HG03108 (cell line): Measurements from ENCODE around the gene VDAC1.
"Not testable (repeated sequence)": the region's sequence is repeated elsewhere in the genome, so short reads cannot be mapped to it uniquely, and the experiment has no call there.

ENCODE experiments used
- ATAC-seq: cut with Tn5 transposase; IDR thresholded peaks from one replicate; pipeline ENCODE4 v1.9.1; 2021; ENCODE audit warnings: moderate library complexity; ENCODE audit not compliant: unreplicated experiment

Gene VDAC1

DNA sequence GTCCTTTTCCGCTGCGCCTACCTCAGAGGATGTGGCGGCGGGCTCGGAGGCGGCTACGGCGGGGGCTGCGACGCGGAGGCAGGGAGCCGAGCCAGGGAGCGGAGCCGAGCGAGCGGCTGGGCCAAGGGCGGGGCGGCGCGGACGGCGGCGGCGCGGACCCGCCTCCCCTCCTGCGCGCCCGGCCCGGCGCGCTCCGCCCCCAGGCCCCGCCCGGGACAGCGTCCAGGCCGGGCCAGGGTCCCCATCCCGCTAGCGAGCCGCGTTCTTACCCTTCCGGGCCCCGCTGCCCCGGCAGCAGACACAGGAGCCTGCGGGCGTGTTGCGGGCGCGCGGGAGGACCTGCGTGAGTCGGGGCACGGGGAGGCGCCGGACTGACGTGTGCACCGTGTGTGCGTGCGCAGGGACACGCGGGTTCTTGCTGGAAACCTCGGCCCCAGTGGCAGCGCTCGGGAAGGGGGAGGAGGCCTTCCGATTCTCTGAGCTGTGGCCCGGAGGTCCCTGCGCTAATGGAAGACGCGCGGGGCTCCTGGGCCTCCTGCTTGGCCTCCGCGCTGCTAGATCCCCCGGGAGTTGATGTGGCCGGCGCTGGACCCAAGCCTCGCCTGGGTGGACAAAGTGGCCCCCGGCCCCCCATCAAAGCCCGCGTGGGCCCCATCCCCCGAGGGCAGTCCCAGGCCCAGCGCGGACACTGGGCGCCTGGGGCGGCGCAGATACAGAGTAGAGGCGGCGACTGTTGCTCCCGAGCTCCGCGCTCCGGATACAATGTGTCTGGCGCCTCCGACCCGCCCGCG is at the start of gene VDAC1:
Gene VDAC1 (minus strand): TSS at position 350 of the 791 bp plus-strand sequence. CDS start 11,963 bp downstream, outside the sequence.
- peak; percentile 70 for ATAC-seq

DNA sequence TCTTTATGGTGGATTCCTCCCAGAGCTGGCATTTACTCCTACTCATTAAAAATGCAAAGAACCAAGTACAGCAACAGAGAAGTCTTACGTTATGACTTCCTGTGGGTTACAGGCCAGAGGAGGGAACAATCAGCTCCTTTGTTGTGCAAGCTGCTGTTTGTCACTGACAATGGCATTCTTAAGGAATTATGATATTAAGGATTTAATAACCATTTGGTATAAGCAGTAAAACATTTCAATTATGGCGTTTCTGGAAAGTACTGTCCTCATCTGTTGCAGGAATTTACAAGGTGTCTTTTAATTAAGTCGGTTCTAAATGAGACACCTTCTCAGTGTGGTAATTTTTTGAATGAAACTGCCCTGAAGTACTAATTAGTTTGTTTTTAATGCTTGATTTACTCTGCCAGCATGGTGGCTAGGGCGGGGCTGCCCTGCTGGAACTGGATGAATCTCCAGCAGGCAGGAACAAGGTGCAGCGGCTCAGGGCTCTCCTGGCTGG is 49.1 kb upstream of the VDAC1 start:
- no peak for ATAC-seq

GRCh38 chr5:134053314-134053839 is 48.6 kb upstream of the VDAC1 start:
- ATAC-seq: no peak

- no peak for ATAC-seq
Observed at GRCh38 chr5:134051305-134051704, 46.5 kb upstream of the VDAC1 start.

GRCh38 chr5:134048864-134049263 is 44.1 kb upstream of the VDAC1 start:
- no peak for ATAC-seq

GRCh38 chr5:134047687-134048056 is 42.9 kb upstream of the VDAC1 start:
- no peak for ATAC-seq

- ATAC-seq: no peak
Observed at GRCh38 chr5:134046801-134047686, 42.3 kb upstream of the VDAC1 start.

- ATAC-seq: no peak
Observed at GRCh38 chr5:134046330-134046729, 41.6 kb upstream of the VDAC1 start.

DNA sequence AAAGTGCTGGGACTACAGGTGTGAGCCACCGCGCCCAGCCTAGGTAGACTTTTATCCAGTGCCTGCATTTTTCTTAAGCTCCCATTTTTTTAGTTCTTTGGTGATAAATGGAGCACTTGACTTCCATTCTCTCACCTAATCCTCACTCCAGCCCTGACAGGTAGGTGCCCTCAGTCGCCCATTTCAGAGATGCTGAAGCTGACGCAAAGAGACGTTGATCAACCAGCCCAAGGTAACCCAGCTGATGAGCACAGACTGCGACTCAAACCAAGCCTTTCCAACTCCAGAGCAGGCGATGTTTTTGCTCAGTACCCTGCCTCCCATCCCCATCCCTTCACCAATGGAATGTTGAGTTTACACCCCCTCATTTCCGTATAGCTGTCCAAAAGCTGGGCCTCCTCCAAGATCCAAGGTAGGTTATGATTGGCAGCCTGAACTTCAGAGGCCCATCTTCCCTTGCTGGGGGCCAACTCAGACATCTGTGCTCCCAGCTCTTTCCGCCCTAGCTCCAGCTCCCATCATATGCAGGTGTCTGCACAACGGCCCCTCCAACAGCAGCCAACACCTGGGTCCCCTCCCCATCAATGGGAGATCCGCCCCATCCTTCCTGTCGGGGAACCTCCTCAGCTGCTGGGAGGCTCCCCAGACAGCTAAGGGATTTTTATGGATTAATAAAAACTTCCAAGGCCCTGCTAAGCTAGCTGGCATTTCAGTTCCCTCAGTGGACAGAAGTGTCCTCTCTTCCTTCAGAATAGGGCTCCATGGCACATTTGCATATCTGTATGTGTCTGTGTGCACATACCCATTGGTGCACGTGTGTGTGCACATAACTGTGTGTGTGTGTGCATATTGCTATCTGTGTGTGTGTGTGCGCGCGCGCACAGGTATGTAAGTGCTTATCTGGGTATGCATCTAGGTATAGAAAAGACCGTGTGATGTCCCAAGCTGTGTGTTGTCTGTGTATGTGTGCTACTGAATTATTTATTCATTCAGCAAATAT is 39.3 kb upstream of the VDAC1 start:
- no peak for ATAC-seq

- peak; percentile 75 for ATAC-seq
Observed at GRCh38 chr5:134041570-134042411, 37.0 kb upstream of the VDAC1 start.

DNA sequence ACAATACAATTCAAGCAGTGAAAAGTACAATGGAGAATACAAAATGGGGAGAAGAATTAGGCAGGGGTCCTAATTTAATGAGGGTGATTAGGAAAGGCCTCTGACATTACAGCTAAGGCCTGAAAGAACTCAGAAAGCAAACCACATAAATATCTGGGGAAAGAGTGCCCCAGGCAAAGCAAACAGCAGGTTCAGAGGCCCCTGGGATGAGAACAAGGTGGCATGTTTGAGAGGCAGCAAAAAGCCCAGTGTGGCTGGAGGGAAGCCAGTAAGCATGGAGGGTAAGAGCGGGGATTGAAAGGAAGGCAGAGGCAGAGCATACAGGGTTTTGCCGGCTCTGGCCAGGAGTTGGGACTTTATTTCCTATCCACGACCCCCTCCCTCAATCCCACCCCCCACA is 33.4 kb upstream of the VDAC1 start:
- ATAC-seq: no peak

- ATAC-seq: no peak
Observed at GRCh38 chr5:134037160-134037559, 32.4 kb upstream of the VDAC1 start.

DNA sequence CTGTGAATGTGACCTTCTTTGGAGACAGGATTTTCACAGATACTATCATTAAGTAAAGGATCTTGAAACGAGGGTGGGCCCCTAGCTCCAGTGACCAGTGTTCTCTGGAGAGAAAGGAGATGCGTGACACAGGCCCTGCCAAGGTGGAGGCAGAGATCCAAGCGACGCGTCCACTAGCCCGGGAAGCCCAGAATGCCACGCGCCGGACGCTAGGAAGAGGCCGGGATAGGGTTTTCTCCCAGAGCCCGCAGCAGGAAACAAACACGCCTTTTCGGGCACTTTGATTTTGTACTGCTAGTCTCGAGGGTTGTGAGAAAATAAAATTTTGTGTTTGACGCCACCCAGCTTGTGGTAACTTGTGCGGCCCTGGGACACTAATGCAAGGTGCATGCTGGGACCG is 29.6 kb upstream of the VDAC1 start:
- no peak for ATAC-seq

DNA sequence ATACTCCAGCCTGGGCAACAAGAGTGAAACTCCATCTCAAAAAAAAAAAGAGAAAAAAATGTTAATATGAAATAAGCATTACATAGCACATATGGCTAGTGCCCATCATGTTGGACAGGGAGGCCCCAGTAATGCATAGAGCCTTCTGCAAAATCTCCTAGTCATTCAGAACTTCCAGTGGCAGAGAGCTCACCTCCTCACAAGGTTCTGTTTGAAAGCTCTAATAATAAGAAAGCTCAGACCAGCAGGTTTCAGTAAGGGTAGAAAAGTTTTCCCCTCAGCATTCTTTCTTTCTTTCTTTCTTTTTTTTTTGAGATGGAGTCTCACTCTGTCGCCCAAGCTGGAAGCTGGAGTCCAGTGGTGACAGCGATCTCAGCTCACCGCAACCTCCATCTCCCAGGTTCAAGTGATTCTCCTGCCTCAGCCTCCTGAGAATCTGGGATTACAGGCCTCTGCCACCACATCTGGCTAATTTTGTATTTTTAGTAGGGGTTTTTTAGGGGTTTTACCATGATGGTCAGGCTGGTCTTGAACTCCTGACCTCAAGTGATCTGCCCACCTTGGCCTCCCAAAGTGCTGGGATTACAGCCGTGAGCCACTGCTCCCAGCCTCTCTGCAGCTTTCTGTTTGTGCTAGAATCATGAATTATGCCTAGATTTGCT is 25.7 kb upstream of the VDAC1 start:
- not testable (repeated sequence) for ATAC-seq

DNA sequence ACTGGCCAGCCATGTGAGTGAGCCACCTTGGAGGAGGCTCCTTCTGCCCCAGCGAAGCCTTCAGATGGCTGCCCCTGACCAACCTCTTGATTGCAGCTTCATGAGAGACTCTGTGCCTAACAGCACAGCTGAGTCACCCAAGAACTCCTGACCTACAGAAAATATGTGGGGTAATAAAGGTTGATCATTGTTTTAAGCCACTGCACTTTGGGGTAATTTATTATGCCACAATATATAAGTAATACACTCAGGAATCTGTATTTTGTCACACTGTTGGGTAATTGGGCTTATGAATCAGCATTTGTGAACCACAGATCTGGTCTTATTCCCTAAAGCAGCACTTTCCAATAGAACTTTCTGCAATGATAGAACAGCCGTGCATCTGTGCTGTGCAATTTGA is 24.4 kb upstream of the VDAC1 start:
- ATAC-seq: no peak

GRCh38 chr5:134028496-134028895 is 23.7 kb upstream of the VDAC1 start:
- no peak for ATAC-seq

DNA sequence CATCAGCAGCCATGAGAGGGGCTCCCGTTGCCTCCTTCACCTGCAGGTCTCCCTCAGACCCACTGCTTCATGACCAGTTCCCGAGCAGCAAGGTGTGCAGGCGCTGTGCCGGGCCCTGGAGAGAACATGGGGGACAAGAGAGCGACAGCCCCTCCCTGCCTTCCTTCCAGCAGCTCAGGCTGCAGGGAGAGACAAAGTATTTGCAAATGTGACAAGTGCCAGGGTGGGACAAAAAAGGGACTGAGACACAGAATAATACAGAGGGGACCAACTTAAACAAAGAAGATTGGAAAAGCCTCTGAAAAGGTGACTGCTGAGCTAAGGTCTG is 22.5 kb upstream of the VDAC1 start:
- ATAC-seq: no peak

GRCh38 chr5:134026521-134027287 is 21.9 kb upstream of the VDAC1 start:
- peak; percentile 60 for ATAC-seq
